Activated CD4-positive, alpha-beta T cell treated with anti-CD3 and anti-CD28 coated beads, Interleukin-2, Interleukin-6, amounts not matched to agents 100 ng/mL and 50 ng/mL, durations not matched to agents 16 hours and 8 hours (primary cell): Measurements from ENCODE around the gene METTL25B.

Source experiments
- DNase-seq: peaks from one replicate; pipeline ENCODE4 v3.0.0-alpha.2; 2020

METTL25B gene

GRCh38 chr1:156703336-156703735 lies 24.9 kb upstream of the METTL25B start:
- no peak for DNase-seq

GRCh38 chr1:156703741-156704140 lies 24.5 kb upstream of the METTL25B start:
- DNase-seq = no peak

GRCh38 chr1:156704166-156704711 lies 24.0 kb upstream of the METTL25B start:
- no peak for DNase-seq

DNA sequence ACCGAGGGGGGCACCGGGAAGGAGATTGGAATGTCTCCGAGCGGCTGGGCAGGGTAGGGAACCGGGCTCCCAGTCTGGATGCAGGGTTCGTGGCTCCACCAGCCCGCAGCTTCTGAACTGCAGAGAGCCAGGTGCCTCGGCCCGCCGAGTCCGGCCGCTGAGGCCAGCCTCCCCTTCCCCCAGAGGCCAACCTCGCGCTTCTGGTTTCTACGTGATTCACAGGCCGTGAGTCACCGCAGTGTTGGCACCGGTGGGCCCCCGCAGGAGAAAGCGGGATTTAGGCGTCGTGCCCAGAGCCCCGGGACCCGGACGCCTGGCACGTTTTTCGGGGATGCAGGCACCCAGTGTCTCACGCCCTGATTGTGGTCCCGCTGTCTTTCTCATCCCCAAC lies 23.3 kb upstream of the METTL25B start:
- DNase-seq = peak; percentile 40

DNA sequence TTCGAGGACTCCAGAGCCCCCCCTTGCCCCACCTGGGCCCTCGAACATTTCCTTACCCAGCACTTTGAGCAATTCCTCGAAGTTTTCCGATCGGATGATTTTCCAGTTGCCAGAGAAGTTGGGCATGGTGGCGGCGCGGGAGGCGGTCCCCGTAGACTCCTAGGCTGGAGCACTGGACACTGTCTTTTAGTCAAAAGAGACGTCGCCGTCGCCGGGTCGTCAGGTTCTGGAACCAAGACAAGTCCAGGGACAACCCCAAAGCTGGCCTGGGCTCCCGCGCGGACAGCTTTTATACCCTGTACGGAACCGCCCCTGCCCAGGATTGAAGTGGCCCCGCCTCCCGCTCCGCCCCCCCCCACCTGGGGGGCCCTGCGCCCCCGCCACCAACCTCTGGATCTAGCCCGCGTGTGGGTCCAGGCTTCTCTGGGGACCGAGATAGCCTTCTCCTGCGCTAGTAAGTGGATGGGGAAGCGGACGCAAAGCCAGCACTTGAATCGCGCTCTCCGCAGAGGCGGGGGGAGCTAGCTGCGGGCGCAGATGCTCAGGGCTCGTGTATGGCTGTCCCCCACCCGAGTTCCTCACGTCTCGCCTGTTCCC lies 22.9 kb upstream of the METTL25B start, which contains the start of gene CRABP2:
TSS of gene CRABP2 (minus strand) at position 263 of the 597 bp plus-strand sequence. CDS start at position 126, 137 bp downstream.
- DNase-seq = no peak

DNA sequence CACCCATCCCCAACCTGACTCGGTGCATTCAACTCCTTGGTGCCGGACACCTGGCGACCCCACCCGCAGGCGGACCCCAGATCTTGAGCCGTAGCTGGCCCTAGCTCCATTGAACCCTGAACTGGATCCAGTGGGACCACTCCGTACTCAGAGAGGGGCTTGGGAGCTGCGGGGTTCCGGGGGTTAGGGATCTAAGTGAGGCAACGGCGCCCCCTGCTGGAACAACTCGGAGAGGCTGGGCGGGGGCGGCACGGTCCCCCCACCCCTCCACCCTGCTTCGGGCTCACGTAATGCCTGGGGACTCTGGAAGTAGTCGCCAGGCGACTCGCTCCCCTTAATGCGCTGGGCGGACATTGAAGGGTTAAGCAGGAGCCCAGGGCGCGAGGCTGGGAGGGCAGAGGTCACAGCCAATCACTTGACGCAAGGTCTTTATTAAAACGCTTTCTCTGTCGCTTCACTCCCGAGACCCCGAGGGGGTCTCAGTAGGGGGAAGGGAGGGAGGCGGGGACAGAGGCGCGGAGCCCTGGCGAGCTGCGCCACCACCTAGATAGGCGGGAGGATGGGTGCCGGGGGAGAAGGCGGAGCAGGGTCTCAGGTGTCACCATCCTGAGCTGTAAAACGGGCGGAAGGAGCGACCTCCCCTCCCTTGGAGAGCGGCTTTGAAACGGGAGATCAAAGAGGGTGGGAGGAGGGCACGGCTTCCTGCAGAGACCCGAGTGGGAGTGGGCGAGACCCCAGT lies 22.2 kb upstream of the METTL25B start:
- peak; percentile 65 for DNase-seq

DNA sequence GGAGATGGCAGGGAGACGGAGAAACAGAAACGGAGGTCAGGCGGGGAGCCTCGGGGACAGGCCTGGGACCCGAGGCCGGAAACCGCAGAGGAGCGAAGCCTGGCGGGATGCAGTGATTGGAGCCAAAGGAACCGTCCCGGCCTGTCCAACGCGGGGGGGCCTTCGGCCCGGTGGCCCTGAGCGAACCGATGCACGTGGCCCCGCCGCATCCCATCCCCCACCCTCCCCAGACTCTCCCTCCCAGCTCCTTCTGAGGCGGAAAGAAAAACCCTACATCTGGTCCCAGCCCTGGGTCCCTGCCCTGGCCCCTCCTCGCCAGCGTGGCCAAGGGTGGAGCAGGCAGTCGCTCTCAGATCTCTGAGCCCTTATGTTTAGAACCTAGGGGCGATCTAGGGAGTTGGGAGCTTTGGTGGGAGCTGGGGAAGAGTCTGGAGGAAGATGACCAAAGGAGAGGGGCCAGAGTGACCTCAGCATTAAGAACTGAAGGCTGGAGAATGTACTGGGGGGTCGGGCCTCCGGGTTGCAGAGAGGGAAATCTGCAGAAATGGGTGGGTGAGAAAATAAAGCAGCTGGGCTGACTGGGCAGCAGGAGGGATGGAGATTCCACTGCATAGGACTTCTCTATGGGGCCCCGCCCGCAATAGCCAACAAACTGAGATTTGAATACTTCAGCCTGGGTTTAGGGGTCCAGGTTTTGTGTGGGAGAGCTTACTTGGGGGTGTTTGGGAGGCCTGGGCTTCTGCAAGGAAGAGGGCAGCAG lies 21.4 kb upstream of the METTL25B start:
- no peak for DNase-seq

DNA sequence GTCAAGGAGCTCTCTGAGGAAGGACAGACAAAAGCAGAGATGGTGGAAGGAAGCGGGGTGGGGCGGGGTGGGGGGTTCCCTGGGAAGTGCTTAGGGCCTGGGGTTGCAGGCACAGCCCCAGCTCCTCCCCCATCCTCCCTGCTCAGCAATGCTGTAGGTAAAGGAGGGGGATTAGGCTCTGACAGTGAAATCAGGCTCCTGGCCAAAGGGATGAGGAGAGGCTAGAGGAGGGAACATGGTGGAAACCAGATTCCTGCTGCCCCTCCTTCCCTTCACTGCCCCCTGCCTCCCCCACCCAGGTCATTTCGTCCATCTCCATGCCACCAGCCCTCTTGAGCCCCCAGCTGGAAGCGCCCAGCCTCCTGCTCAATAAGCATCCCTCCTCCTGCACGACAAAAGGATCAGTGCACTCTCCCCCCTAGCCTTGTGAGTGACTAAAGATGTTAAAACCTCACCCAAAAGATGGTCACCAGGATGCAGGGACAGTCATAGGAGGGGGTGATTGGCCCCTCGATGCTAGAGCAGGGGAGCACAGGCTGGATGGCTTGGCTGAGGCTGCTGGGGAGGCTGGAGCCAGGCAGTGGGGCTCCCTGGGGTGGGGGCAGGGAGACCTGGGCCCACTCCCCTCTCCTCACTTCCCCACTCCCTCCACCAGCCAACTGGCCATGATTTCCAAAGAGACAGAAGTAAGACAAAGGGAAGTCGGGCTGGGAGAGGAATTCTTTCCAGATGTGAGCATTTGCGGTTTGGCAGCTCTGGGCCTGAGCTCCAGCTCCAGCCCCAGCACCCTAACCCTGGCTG lies 20.7 kb upstream of the METTL25B start:
- DNase-seq = no peak

DNA sequence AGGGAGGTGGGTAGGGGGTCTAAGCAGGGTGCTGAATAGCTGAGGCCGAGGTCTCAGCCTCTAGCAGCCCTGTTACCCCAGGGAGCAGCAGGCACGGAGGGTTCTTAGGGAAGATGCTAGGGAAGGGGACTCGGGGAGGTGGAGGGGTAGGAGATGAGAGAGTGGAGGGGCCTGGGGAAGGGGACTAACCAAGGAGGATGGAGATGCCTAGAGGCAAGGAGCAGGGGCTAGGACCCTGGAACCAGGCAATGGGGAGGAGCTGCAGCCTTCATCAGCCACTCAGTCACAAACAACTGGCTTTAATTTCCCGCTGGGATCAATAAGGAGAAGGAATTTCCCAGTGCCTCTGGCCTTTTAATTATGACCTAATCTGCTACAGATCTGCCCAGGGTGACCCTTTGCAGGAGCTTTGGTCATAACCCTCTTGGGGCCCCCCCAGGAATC lies 20.0 kb upstream of the METTL25B start:
- DNase-seq = no peak

DNA sequence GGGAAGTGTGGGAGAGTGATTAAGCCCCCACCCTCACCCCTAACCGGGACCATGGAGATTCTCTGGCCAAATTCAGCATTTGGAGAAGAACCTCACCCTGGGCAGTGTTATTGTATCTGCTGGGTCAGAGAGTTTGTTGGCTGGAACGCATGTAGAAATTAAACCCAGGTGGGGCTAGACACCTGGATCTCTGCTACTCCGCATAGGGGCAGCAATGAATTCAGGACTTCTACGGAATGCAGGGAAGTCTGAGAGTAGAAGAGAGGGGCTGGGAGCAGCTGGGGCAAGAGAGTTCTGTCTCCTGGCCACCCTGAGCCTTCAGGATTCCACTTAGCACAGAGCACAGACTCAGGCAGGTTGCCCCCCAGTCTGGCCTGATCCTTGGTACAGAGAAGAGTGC lies 19.2 kb upstream of the METTL25B start:
- DNase-seq = no peak

DNA sequence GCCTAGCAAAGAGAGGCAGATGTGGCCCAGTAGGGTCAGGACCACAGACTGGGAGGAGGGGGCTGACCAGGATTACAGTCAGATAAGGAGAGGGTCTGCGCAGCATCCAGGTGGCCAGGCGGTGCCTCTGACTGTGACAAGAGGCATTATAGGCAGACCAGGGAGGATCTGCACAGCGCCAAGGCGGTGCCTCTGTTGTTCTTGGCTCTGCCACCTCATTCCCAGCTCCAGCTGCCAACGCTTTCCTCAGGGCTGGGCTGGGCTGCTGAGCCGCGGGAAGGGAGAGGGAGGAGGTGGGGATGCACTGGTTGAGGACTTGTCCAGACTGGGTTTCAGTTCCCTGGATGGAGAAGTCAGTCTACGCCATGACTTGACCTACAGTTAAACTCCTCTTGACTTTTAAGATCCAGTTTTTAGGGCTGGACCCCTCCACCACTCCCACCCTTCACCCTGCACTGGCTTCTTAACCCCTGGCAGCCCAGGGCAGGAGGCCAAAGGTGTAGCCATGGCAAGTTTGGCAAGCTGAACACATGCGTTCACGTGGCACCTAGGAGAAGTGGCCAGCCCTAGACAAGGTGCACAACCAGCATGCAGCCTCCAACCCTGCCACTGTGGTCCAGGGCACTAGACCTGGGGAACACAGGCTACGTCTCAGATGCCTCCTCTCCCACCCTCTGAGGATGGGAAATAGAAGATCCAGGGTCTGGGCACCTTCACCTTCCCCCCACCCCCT lies 18.3 kb upstream of the METTL25B start:
- DNase-seq = no peak

- no peak for DNase-seq
Observed at GRCh38 chr1:156711011-156711817, 17.1 kb upstream of the METTL25B start.

DNA sequence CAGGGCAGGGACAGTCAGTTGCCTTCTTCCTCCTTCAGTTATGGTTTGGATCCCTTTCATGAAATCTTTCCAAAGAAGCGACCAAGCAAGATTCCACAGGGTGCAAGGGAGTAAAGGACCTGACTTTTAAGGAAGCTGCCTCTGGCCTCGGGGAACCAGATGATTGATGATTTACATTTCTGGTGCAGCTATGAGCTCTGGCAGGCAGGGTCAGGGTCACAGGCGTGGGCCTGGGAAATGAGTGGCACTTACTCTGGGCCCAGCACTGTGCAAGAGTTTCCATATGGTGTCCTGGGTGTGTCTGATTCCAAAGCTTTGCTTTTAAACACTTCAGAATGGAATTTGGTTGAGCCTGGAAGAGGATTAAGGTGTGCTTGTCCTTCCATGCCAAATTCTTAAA lies 15.6 kb upstream of the METTL25B start:
- no peak for DNase-seq

GRCh38 chr1:156714830-156715229 lies 13.4 kb upstream of the METTL25B start:
- DNase-seq = no peak

DNA sequence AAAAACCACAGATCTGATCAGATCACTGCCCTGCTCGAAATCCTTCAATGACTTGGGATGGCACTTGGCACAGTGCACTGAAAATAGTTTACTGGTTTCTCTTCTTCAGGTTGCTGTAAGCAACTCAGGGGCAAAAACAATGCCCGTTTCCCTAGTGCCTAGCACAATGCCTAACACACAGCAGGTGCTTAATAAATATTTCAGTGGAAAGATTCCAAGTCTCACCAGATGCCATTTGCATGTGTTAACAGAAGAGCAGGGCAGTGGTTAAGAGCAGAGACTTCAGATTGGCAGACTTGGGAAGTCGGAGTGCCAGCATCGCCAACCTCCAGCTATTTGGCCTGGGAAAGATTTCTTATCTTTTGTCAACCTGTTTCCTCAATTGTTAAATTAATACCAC lies 10.9 kb upstream of the METTL25B start:
- no peak for DNase-seq

GRCh38 chr1:156721131-156721530 lies 7.1 kb upstream of the METTL25B start:
- no peak for DNase-seq

DNA sequence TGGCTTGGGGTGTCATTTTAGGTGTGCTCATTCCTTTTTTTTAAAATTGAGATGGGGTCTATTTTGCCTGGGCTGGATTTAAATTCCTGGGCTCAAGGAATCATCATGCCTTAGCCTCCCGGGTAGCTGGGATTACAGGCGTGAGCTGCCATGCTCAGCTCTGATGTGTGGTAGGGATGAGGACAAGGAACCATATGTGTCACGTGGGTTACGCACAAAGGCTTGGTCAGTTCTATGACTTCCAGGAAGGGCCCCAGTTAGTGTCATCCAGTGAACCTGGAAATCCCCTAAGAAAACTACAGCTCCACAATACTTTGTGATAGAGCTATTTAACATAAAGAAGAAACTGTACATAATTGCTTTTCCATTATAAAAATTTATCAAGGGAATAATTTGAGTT lies 6.7 kb upstream of the METTL25B start:
- peak; percentile 65 for DNase-seq

DNA sequence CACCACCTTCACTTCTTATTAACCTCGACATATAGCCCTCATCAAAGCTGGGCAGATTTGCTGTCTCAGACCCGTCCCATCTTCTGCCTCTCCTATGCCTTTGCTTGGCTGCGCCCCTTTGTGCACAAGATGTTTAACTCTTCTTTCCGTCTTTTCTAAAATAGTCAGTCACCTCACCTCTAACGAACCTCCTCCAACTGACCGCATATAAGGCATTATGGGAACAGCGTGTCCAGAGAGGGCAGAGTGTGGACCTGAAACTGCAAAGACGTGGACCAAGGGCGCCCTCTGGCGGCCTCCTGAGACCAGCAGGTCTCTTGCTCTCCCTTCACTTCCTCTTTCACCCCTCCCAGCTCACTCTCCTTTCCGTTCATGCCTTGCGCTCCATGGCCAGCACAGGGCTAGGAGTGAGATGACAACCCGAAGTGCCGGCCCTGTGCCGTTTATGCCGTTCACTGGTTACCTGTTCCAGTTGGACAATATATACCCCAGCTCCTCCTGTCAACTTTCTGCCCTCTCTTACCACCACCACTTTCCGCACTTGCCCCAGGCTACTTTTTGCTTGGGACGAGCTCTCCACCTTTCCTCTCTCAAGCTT lies 2.5 kb upstream of the METTL25B start:
- peak; percentile 91 for DNase-seq

DNA sequence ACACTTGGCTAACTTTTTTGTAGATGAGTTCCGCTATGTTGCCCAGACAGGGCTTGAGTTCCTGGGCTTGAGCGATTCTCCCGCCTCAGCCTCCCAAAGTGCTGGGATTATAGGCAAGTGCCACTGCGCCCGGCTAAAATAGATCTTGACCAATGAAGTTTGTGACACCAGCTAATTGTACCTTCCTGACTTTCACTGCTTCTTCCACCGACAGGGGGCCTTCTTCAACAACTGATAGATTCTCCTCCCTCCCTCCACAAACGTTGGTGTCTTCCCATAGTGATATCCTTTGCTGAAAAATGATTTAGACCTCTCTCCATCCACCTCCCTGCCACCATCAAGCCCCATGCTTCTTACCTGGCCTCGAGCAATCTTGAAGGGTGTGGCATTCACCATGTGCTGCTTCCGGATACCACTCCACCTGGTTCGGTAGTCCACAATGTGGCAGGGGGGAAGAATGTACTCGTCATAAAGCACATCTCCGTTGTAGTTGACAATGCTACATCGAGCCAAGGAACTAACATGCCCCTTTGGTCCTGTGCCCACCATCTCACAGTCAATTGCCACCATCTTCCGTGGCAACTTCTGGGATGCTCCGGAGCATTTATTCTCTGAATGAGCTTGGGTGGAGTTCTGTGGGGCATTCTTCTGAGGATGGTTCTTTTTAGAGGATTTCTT lies 1.6 kb upstream of the METTL25B start:
- DNase-seq = peak; percentile 70

- DNase-seq = no peak
Observed at GRCh38 chr1:156727492-156727891, 777 bp upstream of the METTL25B start.
